Measurements from ENCODE around the gene ART5. TPM values are rescaled to one million over a fixed set of nuclear protein-coding genes. Genes with fewer than 3 reads are reported as not detected.

Gene ART5
- total and polyA plus RNA-seq, 2 of the 4 experiments (the other 2 are of a cell fraction) = not detected

- Histone ChIP-seq H2BK120ac (ENCODE audit: low read depth, low read length) (no peak overlapping the region), H3K56ac (ENCODE audit: extremely low read depth, insufficient read depth, low read length) (no peak overlapping the region), H3K4me1 (ENCODE audit: control insufficient read depth, insufficient read depth, low read length) (no peaks in the 10 kb centered on the region), H2BK15ac (ENCODE audit: low read depth, low read length) (no peak overlapping the region), H3K4me2 (ENCODE audit: low read depth, low read length) (no peak overlapping the region), H3K27ac (ENCODE audit: insufficient read depth, low read length) (no peak overlapping the region), H3K36me3 (ENCODE audit: control insufficient read depth, insufficient read depth, low read length) (peaks cover 12% of the 10 kb centered on the region), H4K8ac (ENCODE audit: low read depth in 2 of 2, low read length in 2 of 2) (no peak overlapping the region), H3K23ac (ENCODE audit: low read depth, low read length) (no peak overlapping the region), H3K27me3 (ENCODE audit: control insufficient read depth, insufficient read depth, low read length) (peaks cover 10% of the 10 kb centered on the region), H2AFZ (replicated peaks; ENCODE audit: low read length, poor library complexity) (no peak overlapping the region), H3K18ac (ENCODE audit: low read depth, low read length) (no peak overlapping the region), H4K20me1 (ENCODE audit: insufficient read depth, low read length) (no peaks in the 10 kb centered on the region), H2AK9ac (replicated peaks; ENCODE audit: low read depth, low read length, poor library complexity) (no peak overlapping the region), H3K4ac (ENCODE audit: low read depth, low read length) (no peak overlapping the region), H3K9me3 (ENCODE audit: control insufficient read depth, insufficient read depth, low read length) (no peaks in the 10 kb centered on the region), H3K14ac (replicated peaks; ENCODE audit: low read depth, low read length) (no peak overlapping the region), H2AK5ac (ENCODE audit: low read depth, low read length) (no peak overlapping the region), H4K91ac (ENCODE audit: insufficient read depth, low read depth, low read length) (no peak overlapping the region), H2BK5ac (ENCODE audit: low read depth, low read length, poor library complexity, severe bottlenecking) (no peak overlapping the region), H3K9me1 (ENCODE audit: insufficient read depth, low read length) (no peaks in the 10 kb centered on the region), H4K5ac (ENCODE audit: low read depth, low read length) (no peak overlapping the region), H2BK20ac (ENCODE audit: low read depth, low read length) (no peak overlapping the region), H3K79me1 (ENCODE audit: low read depth in 1 of 2, low read length in 2 of 2) (no peaks in the 10 kb centered on the region), H3K4me3 (ENCODE audit: insufficient read depth, low read depth, low read length) (no peak overlapping the region), H3K9ac (ENCODE audit: low read depth, low read length) (no peak overlapping the region)
- dilution Hi-C loops (cut with HindIII; ENCODE audit: low sequenced_read_pairs, unreplicated experiment) = no loop called here
- ATAC-seq (ENCODE audit: low read depth) (no peak), DNase-seq (no peak)
- no peak for TF ChIP-seq CHD1 (IDR thresholded peaks at IDR 0.05; ENCODE audit: low read depth, low read length)
- no peak for TF ChIP-seq FOS (IDR thresholded peaks at IDR 0.05; ENCODE audit: low read depth, low read length)
- no peak for TF ChIP-seq NFE2L2 (IDR thresholded peaks at IDR 0.05; ENCODE audit: low read depth, low read length)
- no peak for TF ChIP-seq RCOR1 (IDR thresholded peaks at IDR 0.05; ENCODE audit: insufficient replicate concordance, low read length)
- TF ChIP-seq MAZ (IDR thresholded peaks at IDR 0.05; ENCODE audit: borderline replicate concordance, low read depth, low read length) = no peak
- no peak for TF ChIP-seq RFX5 (IDR thresholded peaks at IDR 0.05; ENCODE audit: low read depth, low read length)
- no peak for TF ChIP-seq MAFK (IDR thresholded peaks at IDR 0.05; ENCODE audit: low read depth, low read length)
- no peak for TF ChIP-seq RAD21 (IDR thresholded peaks at IDR 0.05; ENCODE audit: low read length)
- no peak for TF ChIP-seq POLR2A (IDR thresholded peaks at IDR 0.05; ENCODE audit: low read depth, low read length)
- CTCF ChIA-PET = no interaction called here
- WGBS, 2 experiments (ENCODE audit: extremely low coverage in 2 of 2, insufficient read length in 1 of 2) = 40% methylated on average over 1 of the region's 2 CpGs; no CpG with 5 or more reads in 1 of the 2 experiments
- BruUV-seq (replicated peaks) = no TSS peak
- POLR2A ChIA-PET (ENCODE audit: unreplicated experiment) = no interaction called here
- in situ Hi-C loops (cut with MboI; ENCODE audit: low sequenced_read_pairs) = no loop called here
- intact Hi-C loops (cut with micrococcal nuclease) = no loop called here
Observed at GRCh38 chr11:3660960-3661359, 19.2 kb upstream of the ART5 start.
